Upper lobe of right lung (tissue), 1 donor: ENCODE measurements around the gene EHBP1L1. TPM values are rescaled to one million over a fixed set of nuclear protein-coding genes. Genes with fewer than 3 reads are reported as not detected.
A peak's percentile ranks its signal among the peaks of the same experiment; 100 is the strongest.

Experiments
- ATAC-seq: fragments of 200-7000 bp; cut with Tn5 transposase; one replicate; pipeline ENCODE4 v1.9.1; 2020; ENCODE audit warnings: mild to moderate bottlenecking, moderate library complexity
- DNase-seq: peaks from one replicate; pipeline ENCODE4 v3.0.0-alpha.2; 2020
- H3K27ac ChIP-seq: fragments of 200-600 bp; one replicate; pipeline ENCODE4 v1.8.0; 2022
- H3K27me3 ChIP-seq: fragments of 200-600 bp; one replicate; pipeline ENCODE4 v1.8.0; 2022; ENCODE audit warnings: mild to moderate bottlenecking
- H3K36me3 ChIP-seq: fragments of 200-600 bp; one replicate; pipeline ENCODE4 v1.8.0; 2022
- H3K4me1 ChIP-seq: fragments of 200-600 bp; one replicate; pipeline ENCODE4 v1.8.0; 2022
- H3K4me3 ChIP-seq: fragments of 200-600 bp; one replicate; pipeline ENCODE4 v1.8.0; 2022; ENCODE audit warnings: mild to moderate bottlenecking
- H3K9me3 ChIP-seq: fragments of 200-600 bp; one replicate; pipeline ENCODE4 v1.8.0; 2022
- intact Hi-C: fragments of 100-400 bp; cut with DNase I; formaldehyde crosslinking; loops from one replicate; pipeline ENCODE4 v1.11.0; 2022
- total RNA-seq: library from RNA; stranded (reverse); fragmentation: NEBNext Ultra II Directional; extraction: Animal tissue kit (Norgen Biotek cat#: 25700); gene quantifications from one replicate; pipeline ENCODE4 v1.2.1, GENCODE V29; 2021
- TF ChIP-seq, protein P1 (sequence below): fragments of 200-600 bp; IDR thresholded peaks from one replicate; pipeline ENCODE4 v1.8.0; 2022; ENCODE audit warnings: antibody characterized with exemption
- donor health status: DM: no; HTN: yes; CAD: no; lungs with severe emphysema.

The EHBP1L1 gene
- total RNA-seq, 1 donor from 2014 or later = 88.3 TPM

- H3K27me3 ChIP-seq = no peaks in the 10 kb centered on the region
- peak overlapping the region; percentile 84 for H3K27ac ChIP-seq
- H3K4me3 ChIP-seq = peak overlapping the region; percentile 66
- intact Hi-C loops = no loop called here
- no peaks in the 10 kb centered on the region for H3K9me3 ChIP-seq
- TF ChIP-seq, protein P1, sequence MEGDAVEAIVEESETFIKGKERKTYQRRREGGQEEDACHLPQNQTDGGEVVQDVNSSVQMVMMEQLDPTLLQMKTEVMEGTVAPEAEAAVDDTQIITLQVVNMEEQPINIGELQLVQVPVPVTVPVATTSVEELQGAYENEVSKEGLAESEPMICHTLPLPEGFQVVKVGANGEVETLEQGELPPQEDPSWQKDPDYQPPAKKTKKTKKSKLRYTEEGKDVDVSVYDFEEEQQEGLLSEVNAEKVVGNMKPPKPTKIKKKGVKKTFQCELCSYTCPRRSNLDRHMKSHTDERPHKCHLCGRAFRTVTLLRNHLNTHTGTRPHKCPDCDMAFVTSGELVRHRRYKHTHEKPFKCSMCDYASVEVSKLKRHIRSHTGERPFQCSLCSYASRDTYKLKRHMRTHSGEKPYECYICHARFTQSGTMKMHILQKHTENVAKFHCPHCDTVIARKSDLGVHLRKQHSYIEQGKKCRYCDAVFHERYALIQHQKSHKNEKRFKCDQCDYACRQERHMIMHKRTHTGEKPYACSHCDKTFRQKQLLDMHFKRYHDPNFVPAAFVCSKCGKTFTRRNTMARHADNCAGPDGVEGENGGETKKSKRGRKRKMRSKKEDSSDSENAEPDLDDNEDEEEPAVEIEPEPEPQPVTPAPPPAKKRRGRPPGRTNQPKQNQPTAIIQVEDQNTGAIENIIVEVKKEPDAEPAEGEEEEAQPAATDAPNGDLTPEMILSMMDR = no peak
- no peak for DNase-seq
- H3K4me1 ChIP-seq = peaks cover 41% of the 10 kb centered on the region
- no peak for ATAC-seq
- peaks cover 32% of the 10 kb centered on the region for H3K36me3 ChIP-seq
Observed at GRCh38 chr11:65577756-65578109, 1.9 kb downstream of the EHBP1L1 start.

GRCh38 chr11:65578134-65578533, 2.3 kb downstream of the EHBP1L1 start:
- no peaks in the 10 kb centered on the region for H3K9me3 ChIP-seq
- peak overlapping the region; percentile 66 for H3K4me3 ChIP-seq
- DNase-seq (no peak), ATAC-seq (no peak)
- H3K27ac ChIP-seq = peak overlapping the region; percentile 84
- peaks cover 40% of the 10 kb centered on the region for H3K4me1 ChIP-seq
- peaks cover 32% of the 10 kb centered on the region for H3K36me3 ChIP-seq
- TF ChIP-seq, protein P1 = no peak
- H3K27me3 ChIP-seq = no peaks in the 10 kb centered on the region
- intact Hi-C loops = no loop called here

GRCh38 chr11:65578667-65579066, 2.8 kb downstream of the EHBP1L1 start:
- Histone ChIP-seq H3K4me1 (peaks cover 35% of the 10 kb centered on the region), H3K27ac (no peak overlapping the region), H3K9me3 (no peaks in the 10 kb centered on the region), H3K36me3 (peaks cover 32% of the 10 kb centered on the region), H3K27me3 (no peaks in the 10 kb centered on the region), H3K4me3 (no peak overlapping the region)
- TF ChIP-seq, protein P1 = no peak
- ATAC-seq = no peak
- intact Hi-C loops = no loop called here
- no peak for DNase-seq

- intact Hi-C loops = no loop called here
- DNase-seq (no peak), ATAC-seq (no peak)
- Histone ChIP-seq H3K36me3 (peaks cover 32% of the 10 kb centered on the region), H3K27me3 (no peaks in the 10 kb centered on the region), H3K4me1 (peaks cover 31% of the 10 kb centered on the region), H3K27ac (no peak overlapping the region), H3K4me3 (no peak overlapping the region), H3K9me3 (no peaks in the 10 kb centered on the region)
- TF ChIP-seq, protein P1 = no peak
Observed at GRCh38 chr11:65579291-65579690, 3.4 kb downstream of the EHBP1L1 start.

DNA sequence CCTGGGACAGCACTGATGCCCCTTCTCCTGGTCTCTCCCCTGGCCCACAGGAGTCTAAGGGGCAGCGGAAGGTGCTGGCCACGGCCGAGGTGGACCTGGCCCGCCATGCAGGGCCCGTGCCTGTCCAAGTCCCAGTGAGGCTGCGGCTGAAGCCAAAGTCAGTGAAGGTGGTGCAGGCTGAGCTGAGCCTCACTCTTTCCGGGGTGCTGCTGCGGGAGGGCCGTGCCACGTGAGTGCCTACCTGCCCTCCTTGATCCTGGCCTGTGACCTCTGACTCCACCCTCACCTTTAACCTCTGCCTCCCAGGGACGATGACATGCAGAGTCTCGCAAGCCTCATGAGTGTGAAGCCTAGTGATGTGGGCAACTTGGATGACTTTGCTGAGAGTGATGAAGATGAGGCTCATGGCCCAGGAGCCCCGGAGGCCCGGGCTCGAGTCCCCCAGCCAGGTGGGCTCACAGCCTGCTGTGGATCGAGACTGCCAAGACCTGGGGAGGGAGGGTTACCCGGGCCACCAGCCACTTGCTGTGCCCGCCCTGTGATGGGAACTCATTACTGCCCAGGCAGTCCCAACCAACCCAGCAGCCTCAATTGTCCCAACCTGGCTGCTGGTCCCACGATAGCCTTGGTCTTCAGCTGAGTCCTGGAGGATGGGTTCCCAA, 4.3 kb downstream of the EHBP1L1 start:
- Histone ChIP-seq H3K27ac (no peak overlapping the region), H3K27me3 (no peaks in the 10 kb centered on the region), H3K36me3 (peaks cover 32% of the 10 kb centered on the region), H3K9me3 (no peaks in the 10 kb centered on the region), H3K4me3 (no peak overlapping the region), H3K4me1 (peaks cover 26% of the 10 kb centered on the region)
- intact Hi-C loops = no loop called here
- TF ChIP-seq, protein P1 = no peak
- no peak for DNase-seq
- no peak for ATAC-seq

GRCh38 chr11:65580756-65581155, 4.9 kb downstream of the EHBP1L1 start:
- H3K4me3 ChIP-seq = no peak overlapping the region
- peaks cover 37% of the 10 kb centered on the region for H3K36me3 ChIP-seq
- intact Hi-C loops = no loop called here
- no peaks in the 10 kb centered on the region for H3K9me3 ChIP-seq
- DNase-seq = no peak
- no peak overlapping the region for H3K27ac ChIP-seq
- ATAC-seq = no peak
- no peaks in the 10 kb centered on the region for H3K27me3 ChIP-seq
- TF ChIP-seq, protein P1 = no peak
- peaks cover 23% of the 10 kb centered on the region for H3K4me1 ChIP-seq
